Endodermal cell (in vitro differentiated cells): Measurements from ENCODE around the gene HNF1B. TPM values are rescaled to one million over a fixed set of nuclear protein-coding genes. Genes with fewer than 3 reads are reported as not detected.
"Not testable (repeated sequence)": the region's sequence is repeated elsewhere in the genome, so short reads cannot be mapped to it uniquely, and the experiment has no call there.

Source experiments
- DNase-seq: peaks from one replicate; pipeline ENCODE4 v3.0.0-alpha.2; 2017
- H3K27ac ChIP-seq: 2 replicates; pipeline ENCODE4 v1.5.1; 2013; ENCODE audit warnings: mild to moderate bottlenecking, low read depth, low read length, moderate library complexity
- H3K27me3 ChIP-seq: 2 replicates; pipeline ENCODE4 v1.6.1; 2013; ENCODE audit warnings: mild to moderate bottlenecking, low read length, moderate library complexity; ENCODE audit not compliant: insufficient read depth, control insufficient read depth, poor library complexity, severe bottlenecking
- H3K36me3 ChIP-seq: 2 replicates; pipeline ENCODE4 v1.7.0; 2013; ENCODE audit warnings: mild to moderate bottlenecking, low read length, moderate library complexity; ENCODE audit not compliant: control insufficient read depth, insufficient read depth
- H3K4me1 ChIP-seq: one replicate; pipeline ENCODE4 v1.7.0; 2013; ENCODE audit warnings: low read length; ENCODE audit not compliant: control insufficient read depth, insufficient read depth
- H3K4me3 ChIP-seq: 2 replicates; pipeline ENCODE4 v1.5.1; 2013; ENCODE audit warnings: mild to moderate bottlenecking, low read length, moderate library complexity
- H3K9ac ChIP-seq: 2 replicates; pipeline ENCODE4 v1.6.1; 2013; ENCODE audit warnings: mild to moderate bottlenecking, low read length, moderate library complexity; ENCODE audit not compliant: poor library complexity, severe bottlenecking; ENCODE audit errors: extremely low read depth
- H3K9me3 ChIP-seq: 2 replicates; pipeline ENCODE4 v1.6.1; 2013; ENCODE audit warnings: mild to moderate bottlenecking, low read length, moderate library complexity; ENCODE audit not compliant: control insufficient read depth
- H3K27ac Mint-ChIP-seq: 2 replicates; pipeline ENCODE4 v1.8.0; 2020; ENCODE audit warnings: mixed read lengths
- H3K27me3 Mint-ChIP-seq: 2 replicates; pipeline ENCODE4 v1.8.0; 2021; ENCODE audit warnings: mild to moderate bottlenecking, mixed read lengths; ENCODE audit not compliant: insufficient read depth
- H3K36me3 Mint-ChIP-seq: 2 replicates; pipeline ENCODE4 v1.8.0; 2020; ENCODE audit warnings: low read depth, mixed read lengths
- H3K4me1 Mint-ChIP-seq: 2 replicates; pipeline ENCODE4 v1.8.0; 2020; ENCODE audit warnings: mixed read lengths
- H3K4me3 Mint-ChIP-seq: 2 replicates; pipeline ENCODE4 v1.8.0; 2020; ENCODE audit warnings: mild to moderate bottlenecking, moderate library complexity, mixed read lengths
- H3K9me3 Mint-ChIP-seq: 2 replicates; pipeline ENCODE4 v1.8.0; 2020; ENCODE audit warnings: mild to moderate bottlenecking, mixed read lengths
- WGBS, 2 experiments: methylation state at CpG; one replicate each; pipeline versions ENCODE4 v1.1.5 to v1.1.7; 2013; ENCODE audit warnings: missing lambda C conversion rate in 2 of 2, mixed read lengths in 1 of 2; ENCODE audit not compliant: insufficient coverage in 1 of 2, insufficient read length in 1 of 2; 5-methylcytosine and 5-hydroxymethylcytosine counted together
- total RNA-seq, 2 donors: library from RNA; stranded (reverse); fragmentation: NEBNext Ultra II Directional in 1 of 2; extraction: Animal tissue kit (Norgen Biotek cat#: 25700) in 1 of 2; gene quantifications; 2 replicates in 1 of 2; 3 replicates in 1 of 2; pipeline ENCODE4 v1.2.1, GENCODE V29; 2021
- TF ChIP-seq, protein P1 (sequence below): fragments of 200-600 bp; sonication (generic); conservative IDR thresholded peaks from 2 replicates; pipeline ENCODE4 v1.5.0; 2021; ENCODE audit warnings: antibody characterized with exemption, mild to moderate bottlenecking

The HNF1B gene
- total RNA-seq, 2 donors from 2014 or later, result 39.7 to 42.7 TPM

DNA sequence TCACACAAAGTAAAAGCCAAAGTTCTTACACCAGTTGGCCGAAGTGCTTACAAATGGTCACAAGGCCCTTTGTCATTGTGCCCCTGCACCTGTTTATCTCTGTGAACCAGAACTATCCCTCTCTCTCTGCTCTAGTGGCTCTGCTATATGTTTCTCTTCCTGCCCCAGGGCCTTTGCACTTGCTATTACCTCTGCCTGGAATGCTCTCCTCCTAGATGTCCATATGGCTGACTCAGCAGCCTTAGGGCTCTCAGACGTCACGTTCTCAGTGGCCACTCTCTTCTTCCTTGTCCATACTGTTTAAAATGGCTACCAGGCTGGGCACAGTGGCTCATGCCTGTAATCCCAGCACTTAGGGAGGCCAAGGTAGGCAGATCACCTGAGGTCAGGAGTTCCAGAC is 62.9 kb downstream of the HNF1B start:
- peaks cover 10% of the 10 kb centered on the region for H3K4me1 ChIP-seq
- Mint-ChIP-seq H3K9me3 (peaks cover 22% of the 10 kb centered on the region), H3K36me3 (peaks cover 18% of the 10 kb centered on the region), H3K4me3 (no peak overlapping the region), H3K4me1 (peaks cover 43% of the 10 kb centered on the region), H3K27me3 (peaks cover 4% of the 10 kb centered on the region), H3K27ac (no peak overlapping the region)
- no peak overlapping the region for H3K9ac ChIP-seq
- 74 to 93% methylated on average over 2 to 3 of the region's 3 CpGs for WGBS, 2 experiments
- H3K27ac ChIP-seq, result no peak overlapping the region
- no peak overlapping the region for H3K4me3 ChIP-seq
- no peak for DNase-seq
- no peaks in the 10 kb centered on the region for H3K27me3 ChIP-seq
- H3K36me3 ChIP-seq, result peaks cover 14% of the 10 kb centered on the region
- peaks cover 13% of the 10 kb centered on the region for H3K9me3 ChIP-seq
- TF ChIP-seq, protein P1, sequence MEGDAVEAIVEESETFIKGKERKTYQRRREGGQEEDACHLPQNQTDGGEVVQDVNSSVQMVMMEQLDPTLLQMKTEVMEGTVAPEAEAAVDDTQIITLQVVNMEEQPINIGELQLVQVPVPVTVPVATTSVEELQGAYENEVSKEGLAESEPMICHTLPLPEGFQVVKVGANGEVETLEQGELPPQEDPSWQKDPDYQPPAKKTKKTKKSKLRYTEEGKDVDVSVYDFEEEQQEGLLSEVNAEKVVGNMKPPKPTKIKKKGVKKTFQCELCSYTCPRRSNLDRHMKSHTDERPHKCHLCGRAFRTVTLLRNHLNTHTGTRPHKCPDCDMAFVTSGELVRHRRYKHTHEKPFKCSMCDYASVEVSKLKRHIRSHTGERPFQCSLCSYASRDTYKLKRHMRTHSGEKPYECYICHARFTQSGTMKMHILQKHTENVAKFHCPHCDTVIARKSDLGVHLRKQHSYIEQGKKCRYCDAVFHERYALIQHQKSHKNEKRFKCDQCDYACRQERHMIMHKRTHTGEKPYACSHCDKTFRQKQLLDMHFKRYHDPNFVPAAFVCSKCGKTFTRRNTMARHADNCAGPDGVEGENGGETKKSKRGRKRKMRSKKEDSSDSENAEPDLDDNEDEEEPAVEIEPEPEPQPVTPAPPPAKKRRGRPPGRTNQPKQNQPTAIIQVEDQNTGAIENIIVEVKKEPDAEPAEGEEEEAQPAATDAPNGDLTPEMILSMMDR, result no peak

DNA sequence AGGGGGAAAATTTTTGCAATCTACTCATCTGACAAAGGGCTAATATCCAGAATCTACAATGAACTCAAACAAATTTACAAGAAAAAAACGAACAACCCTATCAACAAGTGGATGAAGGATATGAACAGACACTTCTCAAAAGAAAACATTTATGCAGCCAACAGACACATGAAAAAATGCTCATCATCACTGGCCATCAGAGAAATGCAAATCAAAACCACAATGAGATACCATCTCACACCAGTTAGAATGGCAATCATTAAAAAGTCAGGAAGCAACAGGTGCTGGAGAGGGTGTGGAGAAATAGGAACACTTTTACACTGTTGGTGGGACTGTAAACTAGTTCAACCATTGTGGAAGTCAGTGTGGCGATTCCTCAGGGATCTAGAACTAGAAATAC is 64.9 kb downstream of the HNF1B start:
- not testable (repeated sequence) for H3K4me3 Mint-ChIP-seq, H3K9ac ChIP-seq, H3K36me3 ChIP-seq, H3K27me3 ChIP-seq, H3K4me3 ChIP-seq, H3K27ac Mint-ChIP-seq, DNase-seq, H3K36me3 Mint-ChIP-seq, H3K27ac ChIP-seq, H3K27me3 Mint-ChIP-seq
- peaks cover 13% of the 10 kb centered on the region for H3K9me3 ChIP-seq
- no CpG with 5 or more reads among the region's 2 CpGs for WGBS, 2 experiments
- peaks cover 16% of the 10 kb centered on the region for H3K4me1 ChIP-seq
- Mint-ChIP-seq H3K9me3 (peaks cover 22% of the 10 kb centered on the region), H3K4me1 (peaks cover 41% of the 10 kb centered on the region)

GRCh38 chr17:37678036-37678435 is 66.8 kb downstream of the HNF1B start:
- no peak overlapping the region for H3K4me3 Mint-ChIP-seq
- TF ChIP-seq, protein P1, result no peak
- WGBS, 2 experiments, result 100% methylated on average over 1 of the region's 1 CpG
- Histone ChIP-seq H3K27ac (no peak overlapping the region), H3K9me3 (peaks cover 13% of the 10 kb centered on the region), H3K4me1 (peaks cover 16% of the 10 kb centered on the region), H3K27me3 (no peaks in the 10 kb centered on the region), H3K9ac (no peak overlapping the region), H3K4me3 (no peak overlapping the region), H3K36me3 (no peaks in the 10 kb centered on the region)
- peaks cover 5% of the 10 kb centered on the region for H3K36me3 Mint-ChIP-seq
- H3K9me3 Mint-ChIP-seq, result peaks cover 22% of the 10 kb centered on the region
- H3K27me3 Mint-ChIP-seq, result peaks cover 4% of the 10 kb centered on the region
- DNase-seq, result no peak
- H3K27ac Mint-ChIP-seq, result no peak overlapping the region
- peaks cover 32% of the 10 kb centered on the region for H3K4me1 Mint-ChIP-seq

GRCh38 chr17:37677021-37677420 is 67.8 kb downstream of the HNF1B start:
- Histone ChIP-seq H3K9me3 (peaks cover 13% of the 10 kb centered on the region), H3K9ac (no peak overlapping the region), H3K36me3 (no peaks in the 10 kb centered on the region), H3K27me3 (no peaks in the 10 kb centered on the region), H3K27ac (no peak overlapping the region), H3K4me3 (no peak overlapping the region), H3K4me1 (peaks cover 16% of the 10 kb centered on the region)
- Mint-ChIP-seq H3K4me3 (no peak overlapping the region), H3K27me3 (peaks cover 4% of the 10 kb centered on the region), H3K9me3 (peaks cover 20% of the 10 kb centered on the region), H3K4me1 (peaks cover 38% of the 10 kb centered on the region), H3K36me3 (peaks cover 5% of the 10 kb centered on the region), H3K27ac (no peak overlapping the region)
- TF ChIP-seq, protein P1, result no peak
- WGBS, 2 experiments, result 97 to 100% methylated on average over 1 of the region's 1 CpG
- DNase-seq, result peak; percentile 24
